Measurements from ENCODE around the gene PDE4C.

Gene PDE4C

DNA sequence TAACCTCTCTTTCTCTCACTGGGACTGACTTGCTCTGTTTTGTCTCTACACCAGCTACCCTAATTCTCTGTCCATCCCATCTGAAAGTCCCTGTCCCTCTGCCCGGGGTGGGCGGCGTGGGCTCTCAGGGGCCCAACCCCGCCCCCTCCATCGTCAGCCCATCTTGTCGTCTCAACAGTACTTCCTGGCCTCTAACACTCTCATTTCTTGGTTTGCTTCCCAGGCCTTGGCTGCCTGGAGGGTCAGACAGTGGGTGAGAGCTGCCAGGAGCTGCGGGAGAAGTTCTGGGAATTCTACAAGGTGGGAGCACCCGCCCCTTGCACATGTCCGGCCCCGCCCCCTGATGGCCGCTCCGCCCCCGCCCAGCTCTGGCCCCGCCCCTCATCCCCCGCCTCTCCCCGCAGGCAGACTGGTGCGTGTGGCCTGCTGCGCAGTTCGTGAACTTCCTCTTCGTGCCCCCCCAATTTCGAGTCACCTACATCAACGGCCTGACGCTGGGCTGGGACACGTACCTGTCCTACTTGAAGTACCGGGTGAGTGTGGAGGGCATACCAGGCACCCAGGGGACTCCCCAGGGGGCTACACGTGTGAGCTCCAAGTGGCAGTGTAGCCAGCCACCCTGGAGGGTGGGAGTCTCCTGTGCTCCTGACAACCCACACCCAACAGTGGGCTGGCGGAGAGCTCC lies 31.5 kb downstream of the PDE4C start:
- no peak for DNase-seq

GRCh38 chr19:18194181-18194530 lies 32.1 kb downstream of the PDE4C start:
- no peak for DNase-seq

GRCh38 chr19:18193388-18194180 lies 32.7 kb downstream of the PDE4C start:
- no peak for DNase-seq

GRCh38 chr19:18192673-18193387 lies 33.4 kb downstream of the PDE4C start, which contains the start of gene MPV17L2:
TSS of gene MPV17L2 (plus strand) at chr19:18193218. CDS start at chr19:18193282, 64 bp downstream.
- DNase-seq: peak; percentile 100

- no peak for DNase-seq
These were observed 34.6 kb downstream of the PDE4C start for GRCh38 chr19:18191640-18192062.

DNA sequence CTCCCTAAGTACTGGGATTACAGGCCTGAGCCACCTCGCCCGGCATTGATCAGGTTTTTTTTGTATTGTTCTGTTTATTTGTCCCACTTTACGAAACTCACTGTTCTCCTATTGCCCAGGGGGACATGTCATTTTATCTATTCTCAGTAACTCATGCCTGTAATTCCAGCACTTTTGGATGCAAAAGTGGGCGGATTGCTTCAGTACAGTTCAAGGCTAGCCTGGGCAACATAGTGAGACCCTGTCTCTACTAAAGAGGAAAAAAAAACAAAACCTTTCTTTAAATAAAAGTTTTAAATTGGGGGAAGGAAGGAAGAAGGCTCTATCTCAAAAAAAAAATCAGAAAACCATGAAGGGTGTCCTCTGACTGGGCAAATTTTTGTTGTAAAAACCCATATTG lies 36.0 kb downstream of the PDE4C start:
- no peak for DNase-seq

DNA sequence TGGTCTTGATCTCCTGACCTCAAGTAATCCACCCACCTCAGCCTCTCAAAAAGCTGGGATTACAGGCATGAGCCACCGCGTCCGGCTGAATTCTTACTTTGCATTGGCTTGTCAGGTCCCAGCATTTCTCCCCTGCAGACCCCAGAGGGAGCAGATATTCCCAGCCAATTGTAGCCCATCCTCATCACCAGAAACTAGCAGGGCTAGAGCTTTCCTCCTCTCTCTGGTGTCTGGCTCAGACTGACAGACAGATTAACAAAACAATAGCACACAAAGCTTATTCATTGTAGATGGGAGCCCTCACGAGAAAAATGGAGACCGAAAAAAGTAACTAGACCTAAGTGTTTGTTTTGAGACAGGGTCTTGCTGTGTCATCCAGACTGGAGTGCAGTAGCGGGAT lies 40.7 kb downstream of the PDE4C start:
- DNase-seq: no peak

DNA sequence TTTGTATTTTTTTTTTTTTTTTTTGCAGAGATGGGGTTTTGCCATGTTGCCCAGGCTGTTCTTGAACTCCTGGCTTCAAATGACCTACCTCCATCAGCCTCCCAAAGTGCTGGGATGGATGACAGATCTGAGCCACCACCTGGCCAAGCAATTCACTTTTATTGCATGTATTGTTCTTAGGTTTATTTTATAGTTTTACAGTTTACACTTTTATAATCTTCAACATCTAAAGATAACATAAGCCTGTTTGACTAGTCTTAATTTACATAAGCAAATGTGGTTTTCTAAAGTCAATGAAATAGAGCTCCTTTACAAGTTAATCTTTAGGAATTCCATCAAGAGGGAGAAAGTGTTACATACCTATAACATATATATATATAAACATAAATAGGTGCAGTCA lies 42.7 kb downstream of the PDE4C start:
- no peak for DNase-seq

GRCh38 chr19:18179957-18180356 lies 46.3 kb downstream of the PDE4C start:
- no peak for DNase-seq

- no peak for DNase-seq
These were observed 49.6 kb downstream of the PDE4C start for GRCh38 chr19:18176367-18177310.

- no peak for DNase-seq
These were observed 51.3 kb downstream of the PDE4C start for GRCh38 chr19:18174983-18175382.

All from NCI-H1694 (cell line).